Neural progenitor cell (in vitro differentiated cells): ENCODE data around the gene ZNF416.

ENCODE experiments used
- EZH2phosphoT487 ChIP-seq: fragments of 200-600 bp; sonication (generic); IDR thresholded peaks from 2 replicates; pipeline ENCODE4 v1.6.1; 2017; ENCODE audit warnings: antibody characterized with exemption
- TF ChIP-seq, protein P1 (sequence below): fragments of 200-600 bp; sonication (generic); IDR thresholded peaks from 2 replicates; pipeline ENCODE4 v1.5.1; 2017; ENCODE audit warnings: antibody characterized with exemption, mild to moderate bottlenecking

DNA sequence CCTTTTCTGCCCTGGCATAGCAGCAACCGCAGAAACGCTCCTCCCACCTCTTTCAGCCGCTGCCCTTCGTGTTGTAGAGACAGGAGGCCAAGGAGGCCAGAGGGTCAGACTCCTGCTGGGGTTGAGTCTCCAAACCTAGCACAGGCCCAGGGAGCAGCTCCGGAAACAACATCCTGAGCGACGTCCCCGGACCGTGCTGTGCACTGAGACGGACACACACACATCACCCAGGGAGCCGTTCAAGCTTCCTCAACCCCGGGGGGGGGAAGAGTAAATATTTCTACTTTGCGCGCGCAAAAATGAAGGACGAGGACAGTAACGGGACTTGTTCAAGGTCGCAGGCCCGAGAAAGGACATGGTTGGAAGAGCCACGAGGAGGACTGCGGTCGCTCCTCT is 19.7 kb downstream of the ZNF416 start:
- TF ChIP-seq, protein P1, sequence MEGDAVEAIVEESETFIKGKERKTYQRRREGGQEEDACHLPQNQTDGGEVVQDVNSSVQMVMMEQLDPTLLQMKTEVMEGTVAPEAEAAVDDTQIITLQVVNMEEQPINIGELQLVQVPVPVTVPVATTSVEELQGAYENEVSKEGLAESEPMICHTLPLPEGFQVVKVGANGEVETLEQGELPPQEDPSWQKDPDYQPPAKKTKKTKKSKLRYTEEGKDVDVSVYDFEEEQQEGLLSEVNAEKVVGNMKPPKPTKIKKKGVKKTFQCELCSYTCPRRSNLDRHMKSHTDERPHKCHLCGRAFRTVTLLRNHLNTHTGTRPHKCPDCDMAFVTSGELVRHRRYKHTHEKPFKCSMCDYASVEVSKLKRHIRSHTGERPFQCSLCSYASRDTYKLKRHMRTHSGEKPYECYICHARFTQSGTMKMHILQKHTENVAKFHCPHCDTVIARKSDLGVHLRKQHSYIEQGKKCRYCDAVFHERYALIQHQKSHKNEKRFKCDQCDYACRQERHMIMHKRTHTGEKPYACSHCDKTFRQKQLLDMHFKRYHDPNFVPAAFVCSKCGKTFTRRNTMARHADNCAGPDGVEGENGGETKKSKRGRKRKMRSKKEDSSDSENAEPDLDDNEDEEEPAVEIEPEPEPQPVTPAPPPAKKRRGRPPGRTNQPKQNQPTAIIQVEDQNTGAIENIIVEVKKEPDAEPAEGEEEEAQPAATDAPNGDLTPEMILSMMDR = no peak
- no peak for TF ChIP-seq EZH2phosphoT487
